NOMO-1 (cell line): ENCODE data around the gene MOSMO.

Experiments
- DNase-seq, 2 experiments: peaks; one replicate each; lab custom pipeline; 2025; ENCODE audit not compliant: unreplicated experiment in 2 of 2; lab: John Stamatoyannopoulos, UW

Gene MOSMO

GRCh38 chr16:22130528-22130927, 122.6 kb downstream of the MOSMO start:
- no peak for DNase-seq

DNA sequence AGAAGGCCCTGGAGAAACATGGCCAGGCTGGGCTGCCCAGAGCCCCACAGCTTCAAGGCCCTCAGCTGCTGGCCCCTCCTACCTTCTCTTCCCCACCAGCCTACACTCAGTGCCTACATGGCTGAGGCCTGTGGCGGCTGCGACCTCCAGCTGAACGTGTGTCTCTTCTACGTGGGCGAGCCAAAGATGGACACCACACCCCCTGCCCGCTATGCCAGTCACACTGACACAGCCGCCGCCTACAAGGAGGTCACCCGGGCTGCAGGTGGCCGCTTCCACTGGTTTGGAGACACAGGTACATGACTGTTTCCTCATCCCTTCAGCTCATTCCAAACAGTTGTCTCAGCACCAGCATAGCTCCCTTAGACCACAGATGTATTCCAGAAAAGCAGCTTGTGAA, 124.9 kb downstream of the MOSMO start:
- no peak for DNase-seq
